ENCODE data around the gene IL22RA1. TPM values are rescaled to one million over a fixed set of nuclear protein-coding genes. Genes with fewer than 3 reads are reported as not detected.

Gene IL22RA1
- total and polyA plus RNA-seq, 2 of the 8 experiments (the other 6 are each of a cell fraction or from before 2014, with no cell fraction given): 0.17 to 0.32 TPM

GRCh38 chr1:24156542-24157260 is 13.8 kb upstream of the IL22RA1 start:
- Histone ChIP-seq H3K4me1 (replicated peaks in 1 of 4; ENCODE audit: control insufficient read depth in 3 of 4, insufficient read depth in 4 of 4, low read length in 3 of 4) (peaks cover 3 to 16% (median 10%) of the 10 kb centered on the region in 4 experiments), H3K9ac (replicated peaks in 1 of 4; ENCODE audit: extremely low read depth in 1 of 4, low read depth in 3 of 4, low read length in 3 of 4) (no peak overlapping the region), H3K9me3 (ENCODE audit: insufficient read depth in 2 of 2, low read depth in 1 of 2, low read length in 1 of 2) (no peaks in the 10 kb centered on the region), H3K36me3 (ENCODE audit: control insufficient read depth in 2 of 4, insufficient read depth in 4 of 4, low read length in 3 of 4) (peaks cover 4 to 24% (median 10%) of the 10 kb centered on the region in 4 experiments; a peak in 6 of 8 replicates), H3K4me2 (ENCODE audit: insufficient read depth in 1 of 2, low read depth in 2 of 2, low read length in 2 of 2) (no peak overlapping the region), H3K23ac (ENCODE audit: insufficient read length) (no peak overlapping the region), H3K18ac (ENCODE audit: extremely low read depth, low read length) (no peak overlapping the region), H2AK5ac (ENCODE audit: low read depth, low read length) (no peak overlapping the region), H4K5ac (ENCODE audit: insufficient read length, low read depth, low read length) (no peak overlapping the region), H3K23me2 (ENCODE audit: low read depth, low read length) (no peaks in the 10 kb centered on the region), H3K27me3 (replicated peaks in 1 of 4; ENCODE audit: control insufficient read depth in 3 of 4, extremely low read depth in 1 of 4, insufficient read depth in 3 of 4, low read length in 3 of 4) (no peaks in the 10 kb centered on the region), H3K4me3 (ENCODE audit: extremely low read depth in 1 of 4, insufficient read depth in 2 of 4, low read depth in 3 of 4, low read length in 4 of 4) (no peak overlapping the region), H2BK12ac (ENCODE audit: low read depth, low read length) (no peak overlapping the region), H3K14ac (ENCODE audit: insufficient read length) (no peak overlapping the region), H2BK5ac (ENCODE audit: low read depth, low read length) (no peak overlapping the region), H2BK15ac (ENCODE audit: low read length) (no peak overlapping the region), H3K56ac (replicated peaks; ENCODE audit: insufficient read length, low read depth, low read length) (no peak overlapping the region), H4K8ac (ENCODE audit: extremely low read depth, insufficient read depth, low read length) (no peak overlapping the region; the same call in 1 of the 2 replicates), H3K79me2 (ENCODE audit: control insufficient read depth in 1 of 2, insufficient read depth in 2 of 2, low read length in 2 of 2) (peaks cover 0 to 6% of the 10 kb centered on the region in 2 experiments; a peak in 1 of 4 replicates), H4K20me1 (replicated peaks in 1 of 2; ENCODE audit: control insufficient read depth in 1 of 2, insufficient read depth in 2 of 2, low read length in 2 of 2) (peaks cover 0 to 10% of the 10 kb centered on the region in 2 experiments), H2BK20ac (ENCODE audit: low read length) (no peak overlapping the region), H3K27ac (ENCODE audit: low read depth, low read length) (no peak overlapping the region), H2AFZ (ENCODE audit: low read length) (no peak overlapping the region), H3K79me1 (ENCODE audit: low read depth, low read length) (no peaks in the 10 kb centered on the region), H2BK120ac (replicated peaks; ENCODE audit: low read depth, low read length) (no peak overlapping the region), H3K4ac (replicated peaks; ENCODE audit: insufficient read length, low read depth, low read length) (no peak overlapping the region), H4K91ac (replicated peaks; ENCODE audit: insufficient read length, low read length) (no peak overlapping the region)
- FAIRE-seq (no peak), DNase-seq (ENCODE audit: low read depth in 1 of 2, low spot score in 2 of 2) (no peak)
- CTCF ChIA-PET (ENCODE audit: partially characterized antibody): interaction anchor here (0.6 to 10.9 kb wide), 13 partner anchors 9 to 165 kb away, joined by 3 to 85 read pairs (median 7); partner anchors contain the start of genes IFNLR1 and IL22RA1
- POLR2A ChIA-PET (ENCODE audit: partially characterized antibody): interaction anchor here (1.8 to 7.2 kb wide), 3 partner anchors 23 to 31 kb away, joined by 4 to 82 read pairs (median 6); partner anchors contain the start of gene IFNLR1
- 91% methylated on average over 18 of the region's 18 CpGs; no CpG with 5 or more reads in 1 of the 2 experiments for WGBS, 2 experiments (ENCODE audit: extremely low coverage in 1 of 2, insufficient coverage in 1 of 2, insufficient read length in 1 of 2, insufficient replicate concordance in 2 of 2, low coverage in 1 of 2, low lambda C conversion rate in 2 of 2, missing lambda C conversion rate in 1 of 2)
- TF ChIP-seq CEBPB (IDR thresholded peaks at IDR 0.05; ENCODE audit: low read depth, low read length) (no peak), GTF2F1 (IDR thresholded peaks at IDR 0.05; ENCODE audit: borderline replicate concordance, low read depth, low read length) (no peak), YY1 (IDR thresholded peaks at IDR 0.05; ENCODE audit: low read depth, low read length) (no peak)
